Neural progenitor cell (in vitro differentiated cells): ENCODE results near the gene GPR135.

Experiments used
- CTCF ChIP-seq: fragments of 200-600 bp; sonication (generic); IDR thresholded peaks from 2 replicates; pipeline ENCODE4 v1.5.1; 2017; ENCODE audit warnings: antibody characterized with exemption, mild to moderate bottlenecking
- EZH2 ChIP-seq: fragments of 200-600 bp; sonication (generic); IDR thresholded peaks from 2 replicates; pipeline ENCODE4 v1.6.1; 2017; ENCODE audit warnings: antibody characterized with exemption, mild to moderate bottlenecking, moderate library complexity
- EZH2phosphoT487 ChIP-seq: fragments of 200-600 bp; sonication (generic); IDR thresholded peaks from 2 replicates; pipeline ENCODE4 v1.6.1; 2017; ENCODE audit warnings: antibody characterized with exemption

- TF ChIP-seq CTCF = no peak
- TF ChIP-seq EZH2phosphoT487 = no peak
- no peak for TF ChIP-seq EZH2
Observed at GRCh38 chr14:59481407-59481806, 16.2 kb upstream of the GPR135 start.
